Hematopoietic multipotent progenitor cell treated with erythropoietin and hydrocortisone succinate and interleukin-3 and kit ligand, for 8 days (in vitro differentiated cells): ENCODE results near the gene PLCG1.
A peak's percentile ranks its signal among the peaks of the same experiment; 100 is the strongest.

Source experiments
- DNase-seq: peaks from one replicate; pipeline ENCODE4 v3.0.0-alpha.2; 2015

Gene PLCG1

GRCh38 chr20:41182296-41183212 lies 45.2 kb downstream of the PLCG1 start:
- no peak for DNase-seq

- no peak for DNase-seq
These were observed 46.0 kb downstream of the PLCG1 start for GRCh38 chr20:41183391-41183790.

GRCh38 chr20:41183831-41184230 lies 46.5 kb downstream of the PLCG1 start:
- DNase-seq: no peak

GRCh38 chr20:41185013-41185757 lies 47.8 kb downstream of the PLCG1 start:
- DNase-seq: no peak

- no peak for DNase-seq
These were observed 50.3 kb downstream of the PLCG1 start for GRCh38 chr20:41187668-41188067.

GRCh38 chr20:41191562-41192500 lies 54.5 kb downstream of the PLCG1 start:
- no peak for DNase-seq

- no peak for DNase-seq
These were observed 55.2 kb downstream of the PLCG1 start for GRCh38 chr20:41192575-41192974.

- DNase-seq: peak; percentile 9
These were observed 59.4 kb downstream of the PLCG1 start for GRCh38 chr20:41196653-41197225.

GRCh38 chr20:41198443-41198842 lies 61.1 kb downstream of the PLCG1 start:
- no peak for DNase-seq

GRCh38 chr20:41200446-41201202 lies 63.3 kb downstream of the PLCG1 start:
- DNase-seq: no peak

- DNase-seq: no peak
These were observed 64.4 kb downstream of the PLCG1 start for GRCh38 chr20:41201760-41202159.

GRCh38 chr20:41202426-41202825 lies 65.1 kb downstream of the PLCG1 start:
- no peak for DNase-seq

- DNase-seq: no peak
These were observed 66.3 kb downstream of the PLCG1 start for GRCh38 chr20:41203660-41204059.

- no peak for DNase-seq
These were observed 67.2 kb downstream of the PLCG1 start for GRCh38 chr20:41204304-41205265.

- no peak for DNase-seq
These were observed 68.0 kb downstream of the PLCG1 start for GRCh38 chr20:41205313-41205712.

GRCh38 chr20:41213150-41213820 lies 75.9 kb downstream of the PLCG1 start:
- peak; percentile 30 for DNase-seq

GRCh38 chr20:41214202-41214601 lies 76.9 kb downstream of the PLCG1 start:
- DNase-seq: no peak

- DNase-seq: no peak
These were observed 77.3 kb downstream of the PLCG1 start for GRCh38 chr20:41214666-41215065.

GRCh38 chr20:41217422-41217821 lies 80.1 kb downstream of the PLCG1 start:
- no peak for DNase-seq

GRCh38 chr20:41218466-41218865 lies 81.1 kb downstream of the PLCG1 start:
- no peak for DNase-seq
